Thoracic aorta (tissue), 2 donors: ENCODE results near the gene DMKN. TPM values are rescaled to one million over a fixed set of nuclear protein-coding genes. Genes with fewer than 3 reads are reported as not detected.

Experiments used
- ATAC-seq: fragments of 150-250 bp; one replicate; pipeline ENCODE4 v1.8.0; 2017; ENCODE audit warnings: low read depth; ENCODE audit not compliant: insufficient number of reproducible peaks, low FRiP score
- DNase-seq: peaks from one replicate; pipeline ENCODE4 v3.0.0-alpha.2; 2020; ENCODE audit warnings: low spot score
- H3K27ac ChIP-seq, 2 donors: fragments of 200-600 bp; sonication (generic); 1 replicate in 1 of 2; 2 replicates in 1 of 2; pipeline ENCODE4 v1.5.1; 2016; ENCODE audit warnings: mild to moderate bottlenecking in 2 of 2, moderate library complexity in 2 of 2
- H3K27me3 ChIP-seq: fragments of 200-600 bp; sonication (generic); replicated peaks from 2 replicates; pipeline ENCODE4 v1.6.0; 2016; ENCODE audit warnings: mild to moderate bottlenecking; ENCODE audit not compliant: insufficient read depth
- H3K36me3 ChIP-seq: fragments of 200-600 bp; sonication (generic); one replicate; pipeline ENCODE4 v1.5.1; 2016
- H3K4me1 ChIP-seq, 2 donors: fragments of 200-600 bp; sonication (generic); 1 replicate in 1 of 2; 2 replicates in 1 of 2; pipeline versions ENCODE4 v1.5.1 to v1.6.0; 2016; ENCODE audit warnings: low read depth in 2 of 2, mild to moderate bottlenecking in 1 of 2; ENCODE audit not compliant: control insufficient read depth in 1 of 2
- H3K4me3 ChIP-seq: fragments of 200-600 bp; sonication (generic); 2 replicates; pipeline ENCODE4 v1.5.1; 2016; ENCODE audit warnings: mild to moderate bottlenecking
- H3K9me3 ChIP-seq: fragments of 200-600 bp; sonication (generic); 2 replicates; pipeline ENCODE4 v1.5.1; 2016
- CTCF ChIP-seq: fragments of 200-600 bp; sonication (generic); IDR thresholded peaks from one replicate; pipeline ENCODE4 v1.5.1; 2019; ENCODE audit warnings: antibody characterized with exemption
- total RNA-seq, 2 donors: library from RNA; depleted of rRNA; stranded (reverse); fragments of >200 nt; gene quantifications; one replicate each; pipeline versions ENCODE4 v1.1.0 to v1.2.3, GENCODE V29; 2016

The DMKN gene
- total RNA-seq, 2 donors from 2014 or later, result 26.1 to 53.7 TPM

- H3K36me3 ChIP-seq, result no peaks in the 10 kb centered on the region
- H3K9me3 ChIP-seq, result no peaks in the 10 kb centered on the region
- DNase-seq (no peak), ATAC-seq (no peak)
- TF ChIP-seq CTCF, result no peak
- H3K27ac ChIP-seq, result no peak within 1 kb of the TSS
- no peaks in the 10 kb centered on the region for H3K27me3 ChIP-seq
- H3K4me1 ChIP-seq, result no peaks in the 10 kb centered on the region
- no peak within 1 kb of the TSS for H3K4me3 ChIP-seq
Observed at GRCh38 chr19:35528218-35529038, 15.0 kb upstream of the DMKN start, which contains the start of gene SBSN. Gene SBSN, minus strand, starts transcription at chr19:35528311. Its CDS starts 30 bp downstream, at chr19:35528281.

GRCh38 chr19:35525873-35526272 is 12.4 kb upstream of the DMKN start:
- TF ChIP-seq CTCF, result no peak
- H3K36me3 ChIP-seq, result no peaks in the 10 kb centered on the region
- ATAC-seq (no peak), DNase-seq (no peak)
- no peaks in the 10 kb centered on the region for H3K27me3 ChIP-seq
- H3K4me3 ChIP-seq, result no peak overlapping the region
- no peaks in the 10 kb centered on the region for H3K4me1 ChIP-seq
- H3K9me3 ChIP-seq, result no peaks in the 10 kb centered on the region
- no peak overlapping the region for H3K27ac ChIP-seq

- H3K4me1 ChIP-seq, result no peaks in the 10 kb centered on the region
- no peak overlapping the region for H3K4me3 ChIP-seq
- TF ChIP-seq CTCF, result no peak
- no peaks in the 10 kb centered on the region for H3K36me3 ChIP-seq
- no peak overlapping the region for H3K27ac ChIP-seq
- no peaks in the 10 kb centered on the region for H3K9me3 ChIP-seq
- H3K27me3 ChIP-seq, result no peaks in the 10 kb centered on the region
- no peak for ATAC-seq
- no peak for DNase-seq
Observed at GRCh38 chr19:35524181-35524837, 10.9 kb upstream of the DMKN start.

DNA sequence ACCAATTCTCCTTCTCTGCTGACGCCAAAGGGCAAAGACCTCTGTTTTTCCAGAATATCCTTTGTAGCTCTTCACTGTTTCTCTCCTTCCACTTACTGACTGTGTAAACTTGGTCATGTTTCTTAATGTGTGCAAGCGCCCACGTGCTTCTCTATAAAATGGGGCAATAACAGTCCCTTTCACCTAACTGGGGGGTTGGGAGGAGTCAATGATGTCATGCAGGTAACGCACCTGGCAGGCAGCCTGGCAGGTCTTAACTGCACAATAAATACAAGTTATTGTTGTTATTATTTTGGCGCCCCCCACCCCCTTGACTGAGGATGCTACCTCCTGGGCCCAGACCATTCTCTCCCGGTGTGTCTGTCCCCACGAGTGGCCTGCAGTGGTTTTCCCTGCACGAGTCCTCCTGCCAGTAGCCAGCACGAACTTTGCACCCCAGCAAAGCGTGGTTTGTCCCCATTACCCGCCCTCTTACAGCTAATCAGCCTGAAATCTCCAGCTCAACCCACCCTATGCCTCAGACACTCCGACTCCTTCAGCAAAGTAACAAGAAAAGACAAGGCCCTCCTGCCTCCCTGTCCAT is 9.4 kb upstream of the DMKN start:
- no peaks in the 10 kb centered on the region for H3K9me3 ChIP-seq
- no peaks in the 10 kb centered on the region for H3K36me3 ChIP-seq
- H3K4me3 ChIP-seq, result no peak overlapping the region
- ATAC-seq (no peak), DNase-seq (no peak)
- TF ChIP-seq CTCF, result no peak
- H3K27me3 ChIP-seq, result no peaks in the 10 kb centered on the region
- no peak overlapping the region for H3K27ac ChIP-seq
- H3K4me1 ChIP-seq, result no peaks in the 10 kb centered on the region

- Histone ChIP-seq H3K9me3 (no peaks in the 10 kb centered on the region), H3K36me3 (no peaks in the 10 kb centered on the region), H3K4me1 (no peaks in the 10 kb centered on the region), H3K27ac (no peak overlapping the region), H3K27me3 (no peaks in the 10 kb centered on the region), H3K4me3 (no peak overlapping the region)
- DNase-seq (no peak), ATAC-seq (no peak)
- no peak for TF ChIP-seq CTCF
Observed at GRCh38 chr19:35521124-35521743, 7.8 kb upstream of the DMKN start.
